Nephron progenitor cell (in vitro differentiated cells): ENCODE results near the gene COL6A5.

Source experiments
- DNase-seq: peaks from one replicate; pipeline ENCODE4 v3.0.0; 2021
- H3K27ac Mint-ChIP-seq: 2 replicates; pipeline ENCODE4 v1.8.0; 2021; ENCODE audit warnings: mild to moderate bottlenecking, moderate library complexity, mixed read lengths
- H3K27me3 Mint-ChIP-seq: 2 replicates; pipeline ENCODE4 v1.8.0; 2021; ENCODE audit warnings: mild to moderate bottlenecking, low read depth, mixed read lengths; ENCODE audit not compliant: poor library complexity
- H3K36me3 Mint-ChIP-seq: 2 replicates; pipeline ENCODE4 v1.8.0; 2021; ENCODE audit warnings: low read depth, mixed read lengths
- H3K4me1 Mint-ChIP-seq: 2 replicates; pipeline ENCODE4 v1.8.0; 2021; ENCODE audit warnings: mixed read lengths
- H3K4me3 Mint-ChIP-seq: 2 replicates; pipeline ENCODE4 v1.8.0; 2021; ENCODE audit warnings: mild to moderate bottlenecking, moderate library complexity, mixed read lengths
- H3K9me3 Mint-ChIP-seq: 2 replicates; pipeline ENCODE4 v1.8.0; 2021; ENCODE audit warnings: mild to moderate bottlenecking, moderate library complexity, mixed read lengths
- CTCF ChIP-seq: fragments of 200-600 bp; sonication (generic); IDR thresholded peaks from 2 replicates; pipeline ENCODE4 v1.5.0; 2021; ENCODE audit warnings: antibody characterized with exemption

Gene COL6A5

DNA sequence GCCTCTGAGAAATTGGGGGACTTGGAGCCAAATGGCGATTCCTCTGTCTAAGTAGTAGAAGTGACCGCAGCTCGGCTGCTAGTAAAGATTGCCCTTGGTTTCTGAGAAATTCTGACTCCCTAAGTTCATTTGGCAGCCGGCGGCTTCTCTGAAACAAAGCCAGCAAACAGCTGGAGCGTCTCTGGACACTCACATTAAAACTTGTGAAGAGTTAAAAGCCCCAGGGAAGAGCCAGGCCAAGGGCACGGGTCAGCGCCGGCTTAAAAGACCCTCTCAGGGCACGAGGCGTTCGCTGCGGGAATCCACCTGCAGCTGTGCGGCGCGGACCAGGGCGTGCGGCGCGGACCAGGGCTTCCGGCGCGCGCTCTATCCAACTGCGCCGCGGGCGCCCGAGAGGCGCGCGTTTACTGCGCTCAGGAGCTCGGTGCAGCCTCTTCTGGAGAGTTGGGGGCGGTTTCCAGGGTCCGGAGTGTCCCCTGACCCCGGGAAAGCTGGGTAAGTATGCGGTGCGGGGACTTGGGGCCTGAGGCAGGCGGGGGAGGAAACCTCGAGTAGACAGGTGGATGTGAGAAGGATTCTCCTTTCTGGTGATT is at the start of gene COL6A5:
TSS of gene COL6A5 (plus strand) at position 186 of the 593 bp plus-strand sequence. CDS start 27,967 bp downstream, outside the sequence.
- no peak within 1 kb of the TSS for H3K27ac Mint-ChIP-seq
- H3K27me3 Mint-ChIP-seq = peaks cover 80% of the 10 kb centered on the region
- no peaks in the 10 kb centered on the region for H3K36me3 Mint-ChIP-seq
- no peaks in the 10 kb centered on the region for H3K4me1 Mint-ChIP-seq
- peaks cover 13% of the 10 kb centered on the region for H3K9me3 Mint-ChIP-seq
- peak within 1 kb of the TSS; percentile 69 for H3K4me3 Mint-ChIP-seq
- DNase-seq = peak; percentile 42
- no peak for TF ChIP-seq CTCF

DNA sequence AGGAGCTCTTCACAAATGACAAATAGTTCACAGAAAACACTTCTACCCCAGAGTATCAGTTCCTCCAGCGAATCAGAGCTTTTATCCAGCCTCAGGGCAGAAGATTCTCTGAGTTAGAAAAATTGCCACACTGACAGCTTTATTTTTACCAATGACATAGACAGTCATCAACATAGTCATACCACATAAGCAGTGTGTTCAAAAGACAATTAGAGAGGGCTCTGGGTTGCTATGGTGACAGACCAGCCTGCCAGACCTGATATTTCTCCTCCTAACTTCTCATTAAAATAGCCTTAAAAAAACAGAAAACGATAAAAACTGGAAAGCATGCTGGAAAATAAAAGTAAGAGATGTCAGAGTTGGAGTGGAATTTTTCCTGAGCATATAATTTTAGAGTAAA is 45.9 kb upstream of the COL6A5 start:
- Mint-ChIP-seq H3K4me3 (no peak overlapping the region), H3K4me1 (peaks cover 11% of the 10 kb centered on the region), H3K27me3 (no peaks in the 10 kb centered on the region), H3K9me3 (peaks cover 5% of the 10 kb centered on the region), H3K36me3 (no peaks in the 10 kb centered on the region), H3K27ac (no peak overlapping the region)
- no peak for DNase-seq
- no peak for TF ChIP-seq CTCF

DNA sequence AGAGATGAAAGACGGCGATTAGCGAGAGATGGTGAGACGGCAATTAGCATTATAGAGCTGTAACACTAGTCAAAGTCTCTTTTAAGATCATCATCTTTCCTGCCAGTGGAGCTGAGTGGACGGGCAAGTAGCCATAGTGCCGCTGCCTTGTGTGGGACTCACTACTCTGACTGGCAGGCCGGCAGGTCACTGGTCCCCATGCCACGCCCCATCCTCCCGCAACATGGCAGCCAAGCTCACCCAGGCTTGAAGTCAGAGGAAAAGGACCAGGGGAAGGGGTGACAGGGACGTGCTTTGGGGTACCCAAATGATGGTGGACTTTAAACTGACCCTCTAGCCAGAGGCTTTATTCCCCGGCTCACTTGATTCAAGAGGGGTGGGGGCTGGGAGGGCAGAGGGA is 44.6 kb upstream of the COL6A5 start:
- DNase-seq = no peak
- H3K36me3 Mint-ChIP-seq = no peaks in the 10 kb centered on the region
- no peak for TF ChIP-seq CTCF
- no peaks in the 10 kb centered on the region for H3K27me3 Mint-ChIP-seq
- H3K4me1 Mint-ChIP-seq = peaks cover 11% of the 10 kb centered on the region
- no peak overlapping the region for H3K4me3 Mint-ChIP-seq
- H3K9me3 Mint-ChIP-seq = no peaks in the 10 kb centered on the region
- no peak overlapping the region for H3K27ac Mint-ChIP-seq

- no peak for TF ChIP-seq CTCF
- Mint-ChIP-seq H3K4me3 (no peak overlapping the region), H3K4me1 (no peaks in the 10 kb centered on the region), H3K27me3 (peaks cover 3% of the 10 kb centered on the region), H3K36me3 (no peaks in the 10 kb centered on the region), H3K27ac (no peak overlapping the region), H3K9me3 (no peaks in the 10 kb centered on the region)
- no peak for DNase-seq
These were observed 35.4 kb upstream of the COL6A5 start for GRCh38 chr3:130310109-130310508.

DNA sequence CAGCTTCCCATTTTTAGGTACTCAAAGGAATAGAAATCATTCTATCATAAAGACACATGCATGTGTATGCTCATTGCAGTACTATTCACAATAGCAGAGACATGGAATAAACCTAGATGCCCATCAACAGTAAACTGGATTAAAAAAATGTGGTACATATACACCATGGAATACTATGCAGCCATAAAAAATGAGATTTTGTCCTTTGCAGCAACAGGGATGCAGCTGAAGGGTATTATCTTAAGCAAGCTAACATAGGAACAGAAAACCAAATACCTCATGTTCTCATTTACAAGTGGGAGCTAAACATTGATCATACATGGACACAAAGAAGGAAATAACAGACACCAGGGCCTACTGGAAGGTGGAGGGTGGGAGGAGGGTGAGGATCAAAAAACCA is 33.1 kb upstream of the COL6A5 start:
- H3K36me3 Mint-ChIP-seq = no peaks in the 10 kb centered on the region
- TF ChIP-seq CTCF = no peak
- H3K27ac Mint-ChIP-seq = no peak overlapping the region
- no peak overlapping the region for H3K4me3 Mint-ChIP-seq
- H3K27me3 Mint-ChIP-seq = peaks cover 8% of the 10 kb centered on the region
- no peaks in the 10 kb centered on the region for H3K9me3 Mint-ChIP-seq
- DNase-seq = no peak
- H3K4me1 Mint-ChIP-seq = no peaks in the 10 kb centered on the region

GRCh38 chr3:130316169-130316568 is 29.3 kb upstream of the COL6A5 start:
- Mint-ChIP-seq H3K4me3 (no peak overlapping the region), H3K27ac (no peak overlapping the region), H3K4me1 (no peaks in the 10 kb centered on the region), H3K36me3 (no peaks in the 10 kb centered on the region), H3K27me3 (peaks cover 5% of the 10 kb centered on the region), H3K9me3 (peaks cover 4% of the 10 kb centered on the region)
- TF ChIP-seq CTCF = no peak
- DNase-seq = no peak
